ENCODE results near the gene PMEPA1. TPM values are rescaled to one million over a fixed set of nuclear protein-coding genes. Genes with fewer than 3 reads are reported as not detected.

Gene PMEPA1
- total and polyA plus RNA-seq, 2 experiments from 2014 or later = 7.3 to 15.4 TPM

GRCh38 chr20:57620274-57620990 is 89.4 kb downstream of the PMEPA1 start, which contains the start of gene ZBP1:
Gene ZBP1, minus strand, starts transcription at chr20:57620426. Its CDS starts 131 bp downstream, at chr20:57620295.
- peaks cover 2% of the 10 kb centered on the region; the same call in 2 of the 3 replicates for H3K4me1 Mint-ChIP-seq
- H3K4me3 Mint-ChIP-seq = no peak within 1 kb of the TSS
- no peak within 1 kb of the TSS for H2AFZ ChIP-seq
- H3K27me3 Mint-ChIP-seq (ENCODE audit: insufficient read depth, low read depth, poor library complexity) = peaks cover 2% of the 10 kb centered on the region
- DNase-seq (ENCODE audit: low spot score) (no peak), ATAC-seq (no peak)
- no peaks in the 10 kb centered on the region for H3K36me3 ChIP-seq (ENCODE audit: insufficient read depth)
- no peak within 1 kb of the TSS for H3K4me3 ChIP-seq
- H4K20me1 ChIP-seq (replicated peaks; ENCODE audit: insufficient read depth) = no peaks in the 10 kb centered on the region
- no peaks in the 10 kb centered on the region for H3K27me3 ChIP-seq (ENCODE audit: insufficient read depth)
- no peak within 1 kb of the TSS for H3K4me2 ChIP-seq
- peaks cover 10% of the 10 kb centered on the region; the same call in 2 of the 3 replicates for H3K9me3 Mint-ChIP-seq
- H3K79me2 ChIP-seq (replicated peaks; ENCODE audit: insufficient read depth) = no peaks in the 10 kb centered on the region
- H3K27ac ChIP-seq (ENCODE audit: low read depth) = no peak within 1 kb of the TSS
- no peak within 1 kb of the TSS for H3K27ac Mint-ChIP-seq
- TF ChIP-seq, protein P1, sequence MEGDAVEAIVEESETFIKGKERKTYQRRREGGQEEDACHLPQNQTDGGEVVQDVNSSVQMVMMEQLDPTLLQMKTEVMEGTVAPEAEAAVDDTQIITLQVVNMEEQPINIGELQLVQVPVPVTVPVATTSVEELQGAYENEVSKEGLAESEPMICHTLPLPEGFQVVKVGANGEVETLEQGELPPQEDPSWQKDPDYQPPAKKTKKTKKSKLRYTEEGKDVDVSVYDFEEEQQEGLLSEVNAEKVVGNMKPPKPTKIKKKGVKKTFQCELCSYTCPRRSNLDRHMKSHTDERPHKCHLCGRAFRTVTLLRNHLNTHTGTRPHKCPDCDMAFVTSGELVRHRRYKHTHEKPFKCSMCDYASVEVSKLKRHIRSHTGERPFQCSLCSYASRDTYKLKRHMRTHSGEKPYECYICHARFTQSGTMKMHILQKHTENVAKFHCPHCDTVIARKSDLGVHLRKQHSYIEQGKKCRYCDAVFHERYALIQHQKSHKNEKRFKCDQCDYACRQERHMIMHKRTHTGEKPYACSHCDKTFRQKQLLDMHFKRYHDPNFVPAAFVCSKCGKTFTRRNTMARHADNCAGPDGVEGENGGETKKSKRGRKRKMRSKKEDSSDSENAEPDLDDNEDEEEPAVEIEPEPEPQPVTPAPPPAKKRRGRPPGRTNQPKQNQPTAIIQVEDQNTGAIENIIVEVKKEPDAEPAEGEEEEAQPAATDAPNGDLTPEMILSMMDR (conservative IDR thresholded peaks at IDR 0.05; ENCODE audit: low read depth in 2 of 2) = no peak
- TF ChIP-seq NANOG (IDR thresholded peaks at IDR 0.05; ENCODE audit: borderline replicate concordance) (no peak), ZNF114 (CRISPR knock-in tag; IDR thresholded peaks at IDR 0.05) (no peak), POLR2AphosphoS5 (IDR thresholded peaks at IDR 0.05; ENCODE audit: low read depth) (no peak), CREB1 (CRISPR knock-in tag; IDR thresholded peaks at IDR 0.05; ENCODE audit: low read depth) (no peak), REST (IDR thresholded peaks at IDR 0.05; ENCODE audit: unreplicated experiment) (no peak), JUNB (IDR thresholded peaks at IDR 0.05; ENCODE audit: unreplicated experiment) (no peak), ETS1 (IDR thresholded peaks at IDR 0.05) (no peak), EZH2phosphoT487 (IDR thresholded peaks at IDR 0.05; ENCODE audit: unreplicated experiment) (no peak), ZNF331 (CRISPR knock-in tag; IDR thresholded peaks at IDR 0.05; ENCODE audit: low read depth) (no peak), EZH2 (IDR thresholded peaks at IDR 0.05; ENCODE audit: low read depth, unreplicated experiment) (no peak), STAT1 (IDR thresholded peaks at IDR 0.05; ENCODE audit: unreplicated experiment) (no peak)
- TF ChIP-seq, protein P2, sequence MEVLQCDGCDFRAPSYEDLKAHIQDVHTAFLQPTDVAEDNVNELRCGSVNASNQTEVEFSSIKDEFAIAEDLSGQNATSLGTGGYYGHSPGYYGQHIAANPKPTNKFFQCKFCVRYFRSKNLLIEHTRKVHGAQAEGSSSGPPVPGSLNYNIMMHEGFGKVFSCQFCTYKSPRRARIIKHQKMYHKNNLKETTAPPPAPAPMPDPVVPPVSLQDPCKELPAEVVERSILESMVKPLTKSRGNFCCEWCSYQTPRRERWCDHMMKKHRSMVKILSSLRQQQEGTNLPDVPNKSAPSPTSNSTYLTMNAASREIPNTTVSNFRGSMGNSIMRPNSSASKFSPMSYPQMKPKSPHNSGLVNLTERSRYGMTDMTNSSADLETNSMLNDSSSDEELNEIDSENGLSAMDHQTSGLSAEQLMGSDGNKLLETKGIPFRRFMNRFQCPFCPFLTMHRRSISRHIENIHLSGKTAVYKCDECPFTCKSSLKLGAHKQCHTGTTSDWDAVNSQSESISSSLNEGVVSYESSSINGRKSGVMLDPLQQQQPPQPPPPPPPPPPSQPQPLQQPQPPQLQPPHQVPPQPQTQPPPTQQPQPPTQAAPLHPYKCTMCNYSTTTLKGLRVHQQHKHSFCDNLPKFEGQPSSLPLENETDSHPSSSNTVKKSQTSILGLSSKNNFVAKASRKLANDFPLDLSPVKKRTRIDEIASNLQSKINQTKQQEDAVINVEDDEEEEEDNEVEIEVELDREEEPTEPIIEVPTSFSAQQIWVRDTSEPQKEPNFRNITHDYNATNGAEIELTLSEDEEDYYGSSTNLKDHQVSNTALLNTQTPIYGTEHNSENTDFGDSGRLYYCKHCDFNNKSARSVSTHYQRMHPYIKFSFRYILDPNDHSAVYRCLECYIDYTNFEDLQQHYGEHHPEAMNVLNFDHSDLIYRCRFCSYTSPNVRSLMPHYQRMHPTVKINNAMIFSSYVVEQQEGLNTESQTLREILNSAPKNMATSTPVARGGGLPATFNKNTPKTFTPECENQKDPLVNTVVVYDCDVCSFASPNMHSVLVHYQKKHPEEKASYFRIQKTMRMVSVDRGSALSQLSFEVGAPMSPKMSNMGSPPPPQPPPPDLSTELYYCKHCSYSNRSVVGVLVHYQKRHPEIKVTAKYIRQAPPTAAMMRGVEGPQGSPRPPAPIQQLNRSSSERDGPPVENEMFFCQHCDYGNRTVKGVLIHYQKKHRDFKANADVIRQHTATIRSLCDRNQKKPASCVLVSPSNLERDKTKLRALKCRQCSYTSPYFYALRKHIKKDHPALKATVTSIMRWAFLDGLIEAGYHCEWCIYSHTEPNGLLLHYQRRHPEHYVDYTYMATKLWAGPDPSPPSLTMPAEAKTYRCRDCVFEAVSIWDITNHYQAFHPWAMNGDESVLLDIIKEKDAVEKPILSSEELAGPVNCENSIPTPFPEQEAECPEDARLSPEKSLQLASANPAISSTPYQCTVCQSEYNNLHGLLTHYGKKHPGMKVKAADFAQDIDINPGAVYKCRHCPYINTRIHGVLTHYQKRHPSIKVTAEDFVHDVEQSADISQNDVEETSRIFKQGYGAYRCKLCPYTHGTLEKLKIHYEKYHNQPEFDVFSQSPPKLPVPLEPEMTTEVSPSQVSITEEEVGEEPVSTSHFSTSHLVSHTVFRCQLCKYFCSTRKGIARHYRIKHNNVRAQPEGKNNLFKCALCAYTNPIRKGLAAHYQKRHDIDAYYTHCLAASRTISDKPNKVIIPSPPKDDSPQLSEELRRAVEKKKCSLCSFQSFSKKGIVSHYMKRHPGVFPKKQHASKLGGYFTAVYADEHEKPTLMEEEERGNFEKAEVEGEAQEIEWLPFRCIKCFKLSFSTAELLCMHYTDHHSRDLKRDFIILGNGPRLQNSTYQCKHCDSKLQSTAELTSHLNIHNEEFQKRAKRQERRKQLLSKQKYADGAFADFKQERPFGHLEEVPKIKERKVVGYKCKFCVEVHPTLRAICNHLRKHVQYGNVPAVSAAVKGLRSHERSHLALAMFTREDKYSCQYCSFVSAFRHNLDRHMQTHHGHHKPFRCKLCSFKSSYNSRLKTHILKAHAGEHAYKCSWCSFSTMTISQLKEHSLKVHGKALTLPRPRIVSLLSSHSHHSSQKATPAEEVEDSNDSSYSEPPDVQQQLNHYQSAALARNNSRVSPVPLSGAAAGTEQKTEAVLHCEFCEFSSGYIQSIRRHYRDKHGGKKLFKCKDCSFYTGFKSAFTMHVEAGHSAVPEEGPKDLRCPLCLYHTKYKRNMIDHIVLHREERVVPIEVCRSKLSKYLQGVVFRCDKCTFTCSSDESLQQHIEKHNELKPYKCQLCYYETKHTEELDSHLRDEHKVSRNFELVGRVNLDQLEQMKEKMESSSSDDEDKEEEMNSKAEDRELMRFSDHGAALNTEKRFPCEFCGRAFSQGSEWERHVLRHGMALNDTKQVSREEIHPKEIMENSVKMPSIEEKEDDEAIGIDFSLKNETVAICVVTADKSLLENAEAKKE (CRISPR knock-in tag; IDR thresholded peaks at IDR 0.05) = no peak
- H3K9me2 ChIP-seq (ENCODE audit: insufficient read depth) = peaks cover 8% of the 10 kb centered on the region; the same call in 1 of the 2 replicates
- H3F3A ChIP-seq (replicated peaks; ENCODE audit: low read depth) = no peaks in the 10 kb centered on the region
- no peaks in the 10 kb centered on the region for H3K4me1 ChIP-seq (ENCODE audit: insufficient read depth)
- H3K36me3 Mint-ChIP-seq (ENCODE audit: low read depth) = no peaks in the 10 kb centered on the region; the same call in 1 of the 3 replicates

All from GM23338 (cell line).